HG02759 (cell line): ENCODE results near the gene ECHS1.
"Not testable (repeated sequence)": the region's sequence is repeated elsewhere in the genome, so short reads cannot be mapped to it uniquely, and the experiment has no call there.

ENCODE experiments used
- ATAC-seq: cut with Tn5 transposase; IDR thresholded peaks from one replicate; pipeline ENCODE4 v1.9.1; 2021; ENCODE audit warnings: mild to moderate bottlenecking, moderate library complexity; ENCODE audit not compliant: unreplicated experiment

ECHS1 gene

DNA sequence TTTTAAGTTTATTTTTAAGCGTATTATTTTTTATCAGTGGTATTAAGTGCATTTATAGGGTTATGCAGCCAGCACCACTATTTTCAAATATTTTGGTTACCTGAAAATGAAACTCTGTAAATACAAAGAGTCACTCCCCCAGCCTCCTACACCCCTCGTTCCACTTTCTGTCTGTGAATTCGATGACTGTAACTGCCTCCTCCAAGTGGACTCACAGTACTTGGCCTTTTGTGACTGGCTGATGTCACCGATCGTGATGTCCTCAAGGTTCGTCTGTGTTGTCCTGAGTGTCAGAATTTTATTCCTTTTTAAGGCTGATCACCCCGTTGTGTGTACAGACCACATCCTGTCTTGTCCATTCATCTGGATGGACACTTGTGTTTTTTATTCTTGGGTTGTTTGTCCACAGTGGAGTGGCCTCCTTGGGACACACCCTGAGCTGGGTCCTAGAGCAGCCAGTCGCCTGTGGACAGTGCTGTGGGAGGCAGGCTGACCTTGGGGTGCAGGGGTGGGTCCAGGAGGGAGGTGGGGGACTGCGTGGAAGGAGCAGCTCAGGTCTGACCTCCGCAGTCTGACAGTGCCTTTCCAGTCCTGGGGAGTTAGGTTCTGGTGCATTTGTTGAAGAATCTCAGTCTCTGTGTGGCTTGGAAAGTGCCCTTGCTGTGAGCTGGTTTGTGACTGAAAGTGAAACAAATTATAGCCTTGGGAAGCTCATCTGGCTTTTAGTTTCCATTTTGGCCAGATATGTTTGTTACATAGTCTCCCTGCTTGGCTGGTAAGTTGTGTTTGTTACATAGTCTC, 27.7 kb upstream of the ECHS1 start:
- ATAC-seq: peak; percentile 76

- no peak for ATAC-seq
Measured at GRCh38 chr10:133399123-133399601, 26.0 kb upstream of the ECHS1 start.

- no peak for ATAC-seq
Measured at GRCh38 chr10:133397938-133398337, 24.8 kb upstream of the ECHS1 start.

GRCh38 chr10:133396035-133396624, 23.0 kb upstream of the ECHS1 start:
- ATAC-seq: no peak

GRCh38 chr10:133394801-133395221, 21.7 kb upstream of the ECHS1 start:
- ATAC-seq: no peak

- ATAC-seq: peak; percentile 74
Measured at GRCh38 chr10:133394064-133394663, 21.0 kb upstream of the ECHS1 start, which contains the start of gene MTG1. MTG1 (plus strand) TSS chr10:133394157; CDS start chr10:133394221, 64 bp downstream.

DNA sequence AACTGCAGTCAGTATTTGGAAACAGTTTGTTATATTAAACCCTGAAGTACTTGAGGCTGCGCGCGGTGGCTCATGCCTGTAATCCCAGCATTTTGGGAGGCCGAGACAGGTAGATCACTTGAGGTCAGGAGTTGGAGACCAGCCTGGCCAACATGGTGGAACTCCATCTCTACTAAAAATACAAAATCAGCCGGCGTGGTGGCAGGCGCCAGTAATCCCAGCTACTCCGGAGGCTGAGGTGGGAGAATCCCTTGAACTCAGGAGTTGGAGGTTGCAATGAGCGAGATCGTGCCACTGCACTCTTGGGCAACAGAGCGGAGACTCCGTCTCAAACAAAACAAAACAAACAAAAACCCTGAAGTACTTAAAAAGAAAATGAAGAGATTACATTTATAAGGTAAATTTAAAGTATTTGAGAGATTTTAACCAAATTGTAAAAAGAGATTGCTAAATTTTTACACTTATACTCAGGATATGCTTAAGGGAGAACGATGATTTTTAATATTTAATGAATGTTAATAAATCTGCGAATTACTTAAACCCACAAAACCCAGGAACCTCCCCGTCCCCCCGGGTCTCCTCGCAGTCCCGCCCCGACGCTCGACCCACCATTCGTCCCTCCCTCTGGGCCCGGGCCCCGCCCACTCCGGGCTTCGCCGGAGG, 20.4 kb upstream of the ECHS1 start:
- ATAC-seq: no peak

DNA sequence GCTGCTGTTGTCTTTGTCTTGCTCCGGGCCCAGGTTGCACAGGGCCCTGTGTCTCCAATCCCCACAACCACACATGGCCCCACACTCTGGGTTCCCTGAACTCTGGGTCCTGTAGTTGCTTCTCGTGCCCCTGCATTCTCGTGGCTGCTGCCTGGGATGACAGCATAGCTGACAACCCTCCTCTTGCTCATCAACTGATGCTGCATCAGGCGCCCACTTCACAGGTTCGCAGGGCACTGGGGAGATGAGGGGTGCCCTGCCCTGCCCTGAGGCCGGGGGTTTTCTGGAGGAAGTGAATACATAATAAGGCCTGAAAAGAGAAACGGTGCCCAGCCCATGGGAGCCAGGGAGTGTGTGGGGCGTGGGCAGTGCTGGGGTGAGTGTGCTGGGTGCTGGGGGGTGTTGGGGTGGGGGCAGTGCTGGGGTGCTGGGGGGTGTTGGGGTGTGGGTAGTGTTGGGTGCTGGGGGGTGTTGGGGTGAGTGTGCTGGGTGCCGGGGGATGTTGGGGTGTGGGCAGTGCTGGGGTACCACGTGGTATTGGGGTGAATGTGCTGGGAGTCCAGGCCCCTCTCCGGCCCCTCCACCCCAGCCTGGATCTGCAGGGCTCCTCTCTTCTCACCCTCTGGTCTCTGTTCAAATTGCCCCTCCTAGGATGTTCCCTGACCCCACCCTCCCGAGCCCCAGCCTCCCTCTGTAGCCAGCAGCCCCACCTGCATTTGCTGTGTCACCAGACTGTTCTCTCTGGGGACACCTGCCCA, 18.8 kb upstream of the ECHS1 start:
- no peak for ATAC-seq

DNA sequence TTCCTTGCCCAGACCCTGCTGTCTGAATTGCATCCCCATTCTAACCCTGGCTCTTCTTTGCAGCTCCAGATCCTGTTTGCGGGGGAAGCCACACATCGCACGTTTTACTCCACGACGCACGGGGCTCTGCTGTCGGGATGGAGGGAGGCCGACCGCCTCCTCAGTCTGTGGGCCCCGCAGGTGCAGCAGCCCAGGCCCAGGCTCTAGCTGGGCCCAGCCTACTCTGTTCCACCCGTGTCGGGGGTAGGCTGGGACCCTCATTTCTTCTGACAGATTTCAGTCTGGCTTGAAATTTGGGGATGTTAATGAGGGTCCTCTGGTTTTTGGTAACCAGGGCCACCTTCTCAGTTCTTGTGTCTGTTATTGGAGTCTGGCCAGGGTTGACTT, 18.1 kb upstream of the ECHS1 start:
- no peak for ATAC-seq

GRCh38 chr10:133390597-133391248, 17.6 kb upstream of the ECHS1 start:
- ATAC-seq: no peak

DNA sequence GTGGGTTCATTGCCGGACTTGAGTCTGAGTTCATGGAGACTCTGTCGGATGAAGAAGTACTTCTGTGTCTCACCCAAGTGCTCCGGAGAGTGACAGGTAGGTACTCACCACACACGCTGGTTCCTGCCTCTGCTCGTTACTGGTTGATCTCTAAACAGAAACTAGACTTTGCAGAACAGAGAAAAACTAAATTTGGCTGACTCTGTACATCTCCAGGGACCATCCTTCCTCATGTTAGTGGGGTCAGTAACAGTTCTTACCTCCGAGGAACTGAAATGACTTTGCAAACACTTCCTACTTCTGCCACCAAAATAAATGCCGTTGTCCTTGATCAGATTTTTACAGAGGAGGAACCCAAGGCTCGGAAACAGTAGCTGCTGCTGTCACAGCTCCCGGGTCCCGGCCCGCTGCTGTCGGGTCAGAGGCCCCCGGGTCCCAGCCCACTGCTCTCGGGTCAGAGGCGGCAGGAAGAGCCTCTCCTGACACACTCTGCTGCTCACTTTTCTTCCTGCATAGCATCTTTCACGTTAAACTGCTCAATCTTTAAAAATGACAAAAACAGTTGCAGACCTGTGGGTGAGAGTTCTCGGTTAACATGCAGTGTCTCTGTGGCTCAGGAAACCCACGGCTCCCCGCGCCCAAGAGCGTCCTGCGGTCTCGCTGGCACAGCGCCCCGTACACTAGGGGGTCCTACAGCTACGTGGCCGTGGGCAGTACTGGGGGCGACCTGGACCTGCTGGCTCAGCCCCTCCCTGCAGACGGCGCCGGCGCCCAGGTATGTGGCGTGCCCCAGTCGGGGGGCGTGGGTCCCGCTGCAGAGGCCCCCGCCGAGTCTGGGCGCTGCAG, 16.0 kb upstream of the ECHS1 start:
- peak; percentile 82 for ATAC-seq

DNA sequence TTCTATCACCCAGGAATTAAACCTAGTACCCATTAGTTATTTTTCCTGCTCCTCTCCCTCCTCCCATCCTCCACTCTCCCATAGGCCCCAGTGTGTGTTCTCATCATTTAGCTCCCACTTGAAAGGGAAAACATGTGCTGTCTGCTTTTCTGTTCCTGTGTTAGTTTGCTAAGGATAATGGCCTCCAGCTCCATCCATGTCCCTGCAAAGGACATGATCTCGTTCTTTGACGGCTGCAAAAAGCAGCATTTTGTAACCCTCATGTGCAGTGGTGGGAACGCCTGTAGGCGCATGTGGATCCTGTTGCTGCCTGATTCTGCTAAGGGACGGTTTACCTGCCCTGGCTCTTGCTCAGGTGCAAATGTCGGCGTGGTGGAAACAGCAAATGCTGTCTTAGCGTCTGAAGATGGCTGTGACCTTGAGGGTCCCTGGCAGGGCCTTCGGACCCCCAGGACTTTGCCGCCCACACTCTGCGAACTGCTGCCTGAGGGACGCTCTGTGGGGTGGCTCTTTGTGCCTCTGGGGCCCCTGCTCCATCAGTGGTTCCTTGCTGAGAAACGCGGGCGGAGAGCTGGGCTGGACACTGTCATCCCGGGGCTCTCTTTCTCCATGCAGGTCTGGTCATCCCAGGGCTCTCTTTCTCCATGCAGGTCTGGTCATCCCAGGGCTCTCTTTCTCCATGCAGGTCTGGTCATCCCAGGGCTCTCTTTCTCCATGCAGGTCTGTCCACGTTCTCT, 15.2 kb upstream of the ECHS1 start:
- ATAC-seq: peak; percentile 1

- not testable (repeated sequence) for ATAC-seq
Measured at GRCh38 chr10:133386951-133387350, 13.8 kb upstream of the ECHS1 start.

GRCh38 chr10:133385214-133385613, 12.1 kb upstream of the ECHS1 start:
- ATAC-seq: no peak

DNA sequence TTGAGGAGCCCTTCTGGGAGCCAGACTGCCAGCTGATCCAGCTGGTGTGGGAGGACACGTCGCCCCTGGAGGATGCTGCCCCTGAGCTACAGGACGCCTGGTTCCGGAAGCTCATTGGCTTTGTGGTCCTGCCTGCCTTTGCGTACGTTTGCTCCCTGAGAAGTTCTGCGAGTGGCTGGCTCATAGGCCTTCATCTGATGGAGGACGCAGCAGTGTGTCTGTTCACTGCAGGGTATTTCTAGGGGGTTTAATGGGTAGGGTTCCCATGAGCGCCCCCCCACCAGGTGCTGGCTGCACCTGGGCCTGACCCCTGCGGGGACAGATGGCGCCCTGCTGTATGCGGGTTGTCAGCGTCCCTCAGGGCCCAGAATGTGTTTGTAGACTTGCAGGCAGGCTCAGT, 10.9 kb upstream of the ECHS1 start:
- ATAC-seq: no peak

GRCh38 chr10:133383551-133383950, 10.4 kb upstream of the ECHS1 start:
- ATAC-seq: no peak

GRCh38 chr10:133381036-133381435, 7.9 kb upstream of the ECHS1 start:
- no peak for ATAC-seq

DNA sequence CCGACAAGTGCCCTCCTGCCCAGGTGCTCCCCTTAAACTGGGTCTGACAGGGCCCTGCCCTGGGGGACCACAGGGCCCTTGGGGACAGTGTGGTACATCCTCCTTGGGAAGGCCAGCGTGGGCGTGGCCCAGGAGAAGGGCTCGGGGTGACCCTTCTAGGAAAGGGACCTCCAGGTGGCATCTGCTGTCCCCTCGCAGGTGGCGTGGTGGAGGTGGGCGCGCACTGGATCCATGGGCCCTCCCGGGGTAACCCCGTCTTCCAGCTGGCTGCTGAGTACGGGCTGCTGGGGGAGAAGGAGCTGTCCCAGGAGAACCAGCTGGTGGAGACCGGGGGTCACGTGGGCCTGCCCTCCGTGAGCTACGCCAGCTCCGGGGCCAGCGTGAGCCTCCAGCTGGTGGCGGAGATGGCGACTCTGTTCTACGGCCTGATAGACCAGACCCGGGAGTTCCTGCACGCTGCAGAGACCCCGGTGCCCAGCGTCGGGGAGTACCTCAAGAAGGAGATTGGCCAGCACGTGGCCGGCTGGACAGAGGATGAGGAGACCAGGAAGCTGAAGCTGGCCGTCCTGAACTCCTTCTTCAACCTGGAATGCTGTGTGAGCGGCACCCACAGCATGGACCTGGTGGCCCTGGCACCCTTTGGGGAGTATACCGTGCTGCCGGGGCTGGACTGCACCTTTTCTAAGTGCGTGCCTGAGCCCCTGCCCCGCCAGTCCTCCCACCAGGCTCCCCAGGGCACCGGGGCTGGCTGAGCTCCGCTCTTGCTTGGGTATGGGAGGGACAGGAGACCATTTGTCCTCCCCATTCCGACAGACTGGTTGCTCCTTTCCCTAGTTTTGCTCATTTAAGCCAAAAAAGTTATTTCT, 6.9 kb upstream of the ECHS1 start:
- no peak for ATAC-seq
